Sigmoid colon (tissue), 7 donors: Measurements from ENCODE around the gene GMIP. TPM values are rescaled to one million over a fixed set of nuclear protein-coding genes. Genes with fewer than 3 reads are reported as not detected.
"Not testable (repeated sequence)": the region's sequence is repeated elsewhere in the genome, so short reads cannot be mapped to it uniquely, and the experiment has no call there.

Experiments
- DNase-seq: peaks from one replicate; pipeline ENCODE4 v3.0.0-alpha.2; 2019
- H3K27ac ChIP-seq, 4 donors: fragments of 200-600 bp; sonication (generic); one replicate each; pipeline ENCODE4 v1.5.1; 2016 to 2019; ENCODE audit warnings: mild to moderate bottlenecking in 1 of 4
- H3K27me3 ChIP-seq, 3 donors: fragments of 200-600 bp; sonication (generic); one replicate each; pipeline ENCODE4 v1.5.1; 2019; ENCODE audit warnings: mild to moderate bottlenecking in 1 of 3
- H3K36me3 ChIP-seq, 4 donors: fragments of 200-600 bp; sonication (generic); one replicate each; pipeline ENCODE4 v1.5.1; 2016 to 2019
- H3K4me1 ChIP-seq, 4 donors: fragments of 200-600 bp; sonication (generic); one replicate each; pipeline ENCODE4 v1.5.1; 2017 to 2019
- H3K4me3 ChIP-seq, 4 donors: fragments of 200-600 bp; sonication (generic); one replicate each; pipeline ENCODE4 v1.5.1; 2017 to 2019; ENCODE audit warnings: mild to moderate bottlenecking in 2 of 4, moderate library complexity in 1 of 4
- H3K9me3 ChIP-seq, 4 donors: fragments of 200-600 bp in 3 of 4; sonication (generic) in 3 of 4; one replicate each; pipeline versions ENCODE4 v1.5.1 to v1.6.1; 2013 to 2019
- CTCF ChIP-seq, 4 experiments: fragments of 450-650 bp in 3 of 4; fragments of 200-600 bp in 1 of 4; IDR thresholded peaks; one replicate each; pipeline ENCODE4 v1.5.1; 2016 to 2019; ENCODE audit warnings: antibody characterized with exemption in 4 of 4, mild to moderate bottlenecking in 3 of 4, moderate library complexity in 2 of 4
- EP300 ChIP-seq, 4 donors: sonication (generic); formaldehyde crosslinking; IDR thresholded peaks; one replicate each; pipeline ENCODE4 v1.6.1; 2017; ENCODE audit warnings: antibody characterized with exemption in 4 of 4
- POLR2A ChIP-seq, 2 donors: fragments of 450-650 bp; IDR thresholded peaks; one replicate each; pipeline ENCODE4 v1.6.1; 2016; ENCODE audit warnings: antibody characterized with exemption in 2 of 2, mild to moderate bottlenecking in 2 of 2, moderate library complexity in 2 of 2
- POLR2AphosphoS5 ChIP-seq, 4 donors: sonication (generic); formaldehyde crosslinking; IDR thresholded peaks; one replicate each; pipeline ENCODE4 v1.6.1; 2017; ENCODE audit warnings: antibody characterized with exemption in 4 of 4
- WGBS, 2 donors: extraction: QIAGEN DNeasy Blood & Tissue Kit; methylation state at CpG; one replicate each; pipeline ENCODE4 v1.1.7; 2013; 5-methylcytosine and 5-hydroxymethylcytosine counted together
- intact Hi-C: fragments of 100-400 bp; cut with DNase I; formaldehyde crosslinking; loops from one replicate; pipeline ENCODE4 v1.15.1; 2023
- polyA plus RNA-seq, 3 donors: library from polyadenylated mRNA; stranded (reverse); fragments of 200-250 nt; gene quantifications; one replicate each; pipeline ENCODE4 v1.2.3, GENCODE V29; 2013
- total RNA-seq, 4 donors: library from RNA; depleted of rRNA; stranded (reverse); fragments of >200 nt; gene quantifications; one replicate each; pipeline ENCODE4 v1.1.0, GENCODE V29; 2016
- donor health status: healthy with polysubstance abuse.
- donor health status: Bipolar disorder and iron deficiency.
- donor health status: healthy.

Gene GMIP
- total and polyA plus RNA-seq, 7 donors, result 5.0 to 37.0 (median 9.1) TPM

- no peaks in the 10 kb centered on the region for H3K36me3 ChIP-seq
- TF ChIP-seq POLR2A (IDR thresholded peaks at IDR 0.05) (no peak), EP300 (IDR thresholded peaks at IDR 0.05) (no peak), CTCF (IDR thresholded peaks at IDR 0.05) (no peak), POLR2AphosphoS5 (IDR thresholded peaks at IDR 0.05) (no peak)
- no peak overlapping the region for H3K27ac ChIP-seq
- intact Hi-C loops, result no loop called here
- no peak for DNase-seq
- peaks cover 8 to 65% (median 36%) of the 10 kb centered on the region in 3 donors for H3K27me3 ChIP-seq
- H3K4me3 ChIP-seq, result no peak overlapping the region
- H3K9me3 ChIP-seq, result no peaks in the 10 kb centered on the region
- WGBS, 2 donors, result 86 to 87% methylated on average over 3 of the region's 3 CpGs
- H3K4me1 ChIP-seq, result peaks cover 0 to 10% (median 0%) of the 10 kb centered on the region in 4 donors
Measured at GRCh38 chr19:19615086-19615485, 28.4 kb downstream of the GMIP start.

- no peak for DNase-seq
- WGBS, 2 donors, result 32 to 71% methylated on average over 4 of the region's 4 CpGs
- H3K27ac ChIP-seq, result no peak overlapping the region
- H3K9me3 ChIP-seq, result no peaks in the 10 kb centered on the region
- TF ChIP-seq POLR2AphosphoS5 (IDR thresholded peaks at IDR 0.05), result no peak
- TF ChIP-seq POLR2A (IDR thresholded peaks at IDR 0.05), result no peak
- TF ChIP-seq EP300 (IDR thresholded peaks at IDR 0.05), result no peak
- TF ChIP-seq CTCF (IDR thresholded peaks at IDR 0.05), result no peak
- H3K27me3 ChIP-seq, result peaks cover 8 to 56% (median 30%) of the 10 kb centered on the region in 3 donors
- intact Hi-C loops, result no loop called here
- H3K4me1 ChIP-seq, result peaks cover 0 to 5% (median 0%) of the 10 kb centered on the region in 4 donors
- H3K4me3 ChIP-seq, result no peak overlapping the region
- H3K36me3 ChIP-seq, result no peaks in the 10 kb centered on the region
Measured at GRCh38 chr19:19613506-19613905, 30.0 kb downstream of the GMIP start.

- Histone ChIP-seq H3K27ac (no peak overlapping the region), H3K27me3 (peaks cover 0 to 27% (median 5%) of the 10 kb centered on the region in 3 donors), H3K4me3 (no peak overlapping the region), H3K36me3 (no peaks in the 10 kb centered on the region), H3K9me3 (no peaks in the 10 kb centered on the region), H3K4me1 (no peaks in the 10 kb centered on the region)
- intact Hi-C loops, result no loop called here
- TF ChIP-seq POLR2AphosphoS5 (IDR thresholded peaks at IDR 0.05) (no peak), POLR2A (IDR thresholded peaks at IDR 0.05) (no peak)
- WGBS, 2 donors, result 90 to 92% methylated on average over 10 of the region's 10 CpGs
- DNase-seq, result no peak
Measured at GRCh38 chr19:19610376-19611202, 32.9 kb downstream of the GMIP start.

GRCh38 chr19:19606686-19607085, 36.8 kb downstream of the GMIP start:
- H3K27me3 ChIP-seq, intact Hi-C loops, H3K27ac ChIP-seq, H3K4me3 ChIP-seq, H3K4me1 ChIP-seq, H3K36me3 ChIP-seq, H3K9me3 ChIP-seq, DNase-seq: not testable (repeated sequence)
- WGBS, 2 donors, result 72 to 92% methylated on average over 8 of the region's 8 CpGs

DNA sequence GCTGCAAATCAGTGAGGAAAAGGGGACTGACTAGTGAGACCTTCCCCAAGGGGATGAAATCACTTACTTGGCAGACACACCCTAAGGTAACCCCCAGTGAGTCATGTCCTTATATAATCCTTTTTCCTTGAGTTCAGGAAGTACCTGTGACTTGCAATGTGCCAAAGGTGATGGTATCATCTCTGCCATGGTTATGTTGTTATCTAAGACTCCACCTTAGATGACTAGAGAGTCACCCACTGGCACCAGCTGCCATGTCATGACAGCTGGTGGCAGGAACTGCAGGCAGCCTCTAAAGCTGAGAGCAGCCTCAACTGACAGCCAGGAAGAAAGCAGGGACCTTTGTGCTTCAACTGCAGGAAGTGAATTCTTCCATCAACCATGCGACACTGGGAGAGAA, 37.4 kb downstream of the GMIP start:
- Histone ChIP-seq H3K4me1 (no peaks in the 10 kb centered on the region), H3K4me3 (no peak overlapping the region), H3K9me3 (no peaks in the 10 kb centered on the region), H3K36me3 (no peaks in the 10 kb centered on the region), H3K27ac (no peak overlapping the region), H3K27me3 (no peaks in the 10 kb centered on the region)
- no peak for DNase-seq
- intact Hi-C loops, result no loop called here
- no peak for TF ChIP-seq POLR2AphosphoS5 (IDR thresholded peaks at IDR 0.05)
- no peak for TF ChIP-seq CTCF (IDR thresholded peaks at IDR 0.05)
- 10 to 34% methylated on average over 1 of the region's 1 CpG for WGBS, 2 donors
